PC-9 (cell line): ENCODE data around the gene INPP5F.

Experiments
- EZH2 ChIP-seq: fragments of 200-600 bp; sonication (generic); IDR thresholded peaks from 2 replicates; pipeline ENCODE4 v1.8.0; 2017; ENCODE audit warnings: antibody characterized with exemption, low read depth
- TF ChIP-seq, protein P1 (sequence below): fragments of 200-600 bp; sonication (generic); conservative IDR thresholded peaks from 2 replicates; pipeline ENCODE4 v1.6.1; 2017; ENCODE audit warnings: mixed run types, antibody characterized with exemption, mild to moderate bottlenecking, moderate library complexity

DNA sequence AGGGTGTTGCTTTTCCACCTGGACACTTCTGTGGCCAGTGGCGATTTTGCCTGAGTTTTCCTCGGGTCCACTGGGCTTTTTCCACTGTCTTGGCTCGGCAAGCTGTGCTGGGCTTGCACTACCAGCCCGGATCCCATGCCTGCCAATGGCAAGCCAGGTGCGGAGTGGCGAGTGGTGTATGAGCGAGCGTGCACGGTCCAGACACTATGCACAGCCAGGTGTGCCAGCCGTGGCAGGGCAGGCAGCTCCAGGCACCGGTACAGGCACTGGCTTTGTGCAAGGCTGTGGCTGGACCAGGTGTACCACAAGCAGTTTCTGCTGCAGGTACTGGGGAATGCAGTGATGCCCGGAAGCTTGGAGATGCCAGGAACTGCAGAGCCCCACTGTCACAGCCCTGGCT lies 22.1 kb downstream of the INPP5F start:
- TF ChIP-seq, protein P1, sequence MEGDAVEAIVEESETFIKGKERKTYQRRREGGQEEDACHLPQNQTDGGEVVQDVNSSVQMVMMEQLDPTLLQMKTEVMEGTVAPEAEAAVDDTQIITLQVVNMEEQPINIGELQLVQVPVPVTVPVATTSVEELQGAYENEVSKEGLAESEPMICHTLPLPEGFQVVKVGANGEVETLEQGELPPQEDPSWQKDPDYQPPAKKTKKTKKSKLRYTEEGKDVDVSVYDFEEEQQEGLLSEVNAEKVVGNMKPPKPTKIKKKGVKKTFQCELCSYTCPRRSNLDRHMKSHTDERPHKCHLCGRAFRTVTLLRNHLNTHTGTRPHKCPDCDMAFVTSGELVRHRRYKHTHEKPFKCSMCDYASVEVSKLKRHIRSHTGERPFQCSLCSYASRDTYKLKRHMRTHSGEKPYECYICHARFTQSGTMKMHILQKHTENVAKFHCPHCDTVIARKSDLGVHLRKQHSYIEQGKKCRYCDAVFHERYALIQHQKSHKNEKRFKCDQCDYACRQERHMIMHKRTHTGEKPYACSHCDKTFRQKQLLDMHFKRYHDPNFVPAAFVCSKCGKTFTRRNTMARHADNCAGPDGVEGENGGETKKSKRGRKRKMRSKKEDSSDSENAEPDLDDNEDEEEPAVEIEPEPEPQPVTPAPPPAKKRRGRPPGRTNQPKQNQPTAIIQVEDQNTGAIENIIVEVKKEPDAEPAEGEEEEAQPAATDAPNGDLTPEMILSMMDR = no peak
- no peak for TF ChIP-seq EZH2
